Measurements from ENCODE around the gene C16orf89. TPM values are rescaled to one million over a fixed set of nuclear protein-coding genes. Genes with fewer than 3 reads are reported as not detected.

C16orf89 gene
- total RNA-seq, 4 donors from 2014 or later, result 6.3 to 39.0 (median 17.8) TPM

DNA sequence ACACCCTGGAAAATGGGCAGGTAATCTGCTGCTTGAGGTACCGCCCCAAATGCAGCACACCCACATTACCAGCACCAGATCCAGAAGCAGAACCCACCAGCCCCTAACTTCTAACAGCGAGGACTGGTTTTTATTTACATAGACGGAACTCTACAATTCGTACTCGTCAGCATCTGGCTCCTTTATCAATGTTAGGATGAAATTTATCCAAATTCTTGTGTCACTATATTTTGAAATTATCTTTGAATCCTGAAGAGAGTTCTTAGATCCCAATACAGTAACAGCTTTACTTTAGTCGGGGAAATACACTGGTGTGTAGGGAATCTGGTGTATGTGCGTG lies 5.6 kb upstream of the C16orf89 start:
- no peak for TF ChIP-seq POLR2A (IDR thresholded peaks at IDR 0.05)
- TF ChIP-seq, protein P1, sequence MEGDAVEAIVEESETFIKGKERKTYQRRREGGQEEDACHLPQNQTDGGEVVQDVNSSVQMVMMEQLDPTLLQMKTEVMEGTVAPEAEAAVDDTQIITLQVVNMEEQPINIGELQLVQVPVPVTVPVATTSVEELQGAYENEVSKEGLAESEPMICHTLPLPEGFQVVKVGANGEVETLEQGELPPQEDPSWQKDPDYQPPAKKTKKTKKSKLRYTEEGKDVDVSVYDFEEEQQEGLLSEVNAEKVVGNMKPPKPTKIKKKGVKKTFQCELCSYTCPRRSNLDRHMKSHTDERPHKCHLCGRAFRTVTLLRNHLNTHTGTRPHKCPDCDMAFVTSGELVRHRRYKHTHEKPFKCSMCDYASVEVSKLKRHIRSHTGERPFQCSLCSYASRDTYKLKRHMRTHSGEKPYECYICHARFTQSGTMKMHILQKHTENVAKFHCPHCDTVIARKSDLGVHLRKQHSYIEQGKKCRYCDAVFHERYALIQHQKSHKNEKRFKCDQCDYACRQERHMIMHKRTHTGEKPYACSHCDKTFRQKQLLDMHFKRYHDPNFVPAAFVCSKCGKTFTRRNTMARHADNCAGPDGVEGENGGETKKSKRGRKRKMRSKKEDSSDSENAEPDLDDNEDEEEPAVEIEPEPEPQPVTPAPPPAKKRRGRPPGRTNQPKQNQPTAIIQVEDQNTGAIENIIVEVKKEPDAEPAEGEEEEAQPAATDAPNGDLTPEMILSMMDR (IDR thresholded peaks at IDR 0.05), result no peak
- no peak for TF ChIP-seq EP300 (IDR thresholded peaks at IDR 0.05)
- Histone ChIP-seq H3K27ac (peak overlapping the region; percentile 62 to 89 (median 78)), H3K9me3 (no peaks in the 10 kb centered on the region), H3K4me3 (peak overlapping the region; percentile 63 to 86 (median 70)), H3K4me1 (peaks cover 0 to 24% (median 4%) of the 10 kb centered on the region in 4 donors), H3K36me3 (peaks cover 0 to 28% (median 13%) of the 10 kb centered on the region in 3 donors), H3K27me3 (no peaks in the 10 kb centered on the region)
- 63 to 64% methylated on average over 7 of the region's 7 CpGs for WGBS, 2 donors
- DNase-seq (ENCODE audit: low spot score in 2 of 2), result no peak

DNA sequence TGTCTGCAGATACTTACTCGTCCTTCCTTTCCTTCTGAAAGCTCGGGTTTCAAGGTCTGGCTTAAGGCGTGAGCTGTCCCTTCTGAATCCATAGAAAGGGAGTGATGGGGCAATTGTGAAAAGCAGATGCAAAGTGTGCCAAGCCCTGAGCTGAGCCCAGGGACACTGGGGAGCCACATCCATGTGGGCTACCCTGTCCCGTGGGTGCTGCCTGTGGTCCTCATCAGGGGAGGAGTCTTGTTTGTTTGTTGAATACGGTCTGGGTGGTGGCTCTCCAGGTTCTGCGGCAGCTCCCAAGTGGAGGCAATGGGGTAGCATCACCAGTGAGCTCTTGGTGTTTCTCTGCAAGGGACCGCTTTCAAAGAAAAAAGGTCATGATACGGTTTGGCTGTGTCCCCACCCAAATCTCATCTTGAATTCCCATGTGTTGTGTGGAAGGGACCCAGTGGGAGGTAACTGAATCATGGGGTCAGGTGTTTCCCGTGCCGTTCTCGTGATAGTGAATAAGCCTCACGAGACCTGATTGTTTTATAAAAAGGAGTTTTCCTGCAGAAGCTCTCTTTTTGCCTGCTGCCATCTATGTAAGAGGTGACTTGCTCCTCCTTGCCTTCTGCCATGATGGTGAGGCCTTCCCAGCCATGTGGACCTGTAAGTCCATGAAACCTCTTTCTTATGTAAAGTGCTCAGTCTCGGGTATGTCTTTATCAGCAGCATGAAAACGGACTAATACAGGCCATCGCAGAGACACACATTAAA lies 4.9 kb upstream of the C16orf89 start:
- Histone ChIP-seq H3K36me3 (peaks cover 0 to 21% (median 7%) of the 10 kb centered on the region in 3 donors), H3K27ac (peak overlapping the region in 3 of 4 donors; percentile 68 to 89 (median 89)), H3K9me3 (no peaks in the 10 kb centered on the region), H3K4me1 (peaks cover 0 to 24% (median 4%) of the 10 kb centered on the region in 4 donors), H3K27me3 (no peaks in the 10 kb centered on the region), H3K4me3 (no peak overlapping the region)
- 86 to 88% methylated on average over 15 of the region's 15 CpGs for WGBS, 2 donors
- TF ChIP-seq, protein P1 (IDR thresholded peaks at IDR 0.05), result no peak
- TF ChIP-seq EP300 (IDR thresholded peaks at IDR 0.05) (no peak), POLR2A (IDR thresholded peaks at IDR 0.05) (no peak)
- DNase-seq (ENCODE audit: low spot score in 2 of 2), result no peak

DNA sequence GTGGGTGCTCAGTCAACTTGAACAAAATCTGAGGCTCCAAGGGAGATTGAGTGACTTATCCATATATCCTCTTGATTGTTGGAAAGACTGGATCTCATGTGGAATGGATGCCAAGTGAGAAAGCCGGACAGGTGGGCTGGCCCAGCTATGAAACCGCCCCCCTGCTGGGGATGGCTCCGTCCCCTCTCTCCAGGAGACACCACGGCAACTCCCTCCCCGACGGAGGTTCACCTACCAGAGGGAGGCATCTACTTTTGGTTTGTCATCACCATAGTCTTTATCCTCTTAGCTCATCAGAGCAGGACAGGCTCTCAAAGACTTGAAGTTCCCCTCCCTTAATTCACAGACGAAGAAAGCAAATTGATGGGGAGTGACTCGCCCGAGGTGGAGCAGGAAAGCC lies 4.1 kb upstream of the C16orf89 start:
- Histone ChIP-seq H3K4me1 (peaks cover 0 to 24% (median 4%) of the 10 kb centered on the region in 4 donors), H3K4me3 (no peak overlapping the region), H3K27ac (no peak overlapping the region), H3K36me3 (peaks cover 0 to 14% (median 0%) of the 10 kb centered on the region in 3 donors), H3K9me3 (no peaks in the 10 kb centered on the region), H3K27me3 (no peaks in the 10 kb centered on the region)
- no peak for DNase-seq (ENCODE audit: low spot score in 2 of 2)
- 88 to 91% methylated on average over 9 of the region's 9 CpGs for WGBS, 2 donors
- TF ChIP-seq EP300 (IDR thresholded peaks at IDR 0.05), result no peak
- TF ChIP-seq POLR2A (IDR thresholded peaks at IDR 0.05), result no peak
- TF ChIP-seq, protein P1 (IDR thresholded peaks at IDR 0.05), result no peak

DNA sequence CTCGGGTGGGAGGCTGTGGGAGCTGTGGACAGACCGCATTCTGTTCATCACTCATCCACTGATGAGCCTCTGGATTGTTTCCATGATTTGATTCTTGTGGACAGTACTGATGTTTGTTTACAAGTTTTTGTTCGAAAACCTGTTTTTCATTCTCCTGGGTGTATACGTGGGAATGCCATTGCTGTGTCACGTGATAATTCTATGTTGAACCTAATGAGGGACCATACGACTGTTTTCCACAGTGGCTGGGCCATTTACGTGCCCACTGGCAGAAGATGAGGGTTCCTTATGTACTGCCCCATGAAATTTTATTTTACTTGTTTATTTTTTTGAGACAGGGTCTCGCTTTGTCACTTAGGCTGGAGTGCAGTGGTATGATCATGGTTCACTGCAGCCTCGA lies 3.3 kb upstream of the C16orf89 start:
- DNase-seq (ENCODE audit: low spot score in 2 of 2), result no peak
- TF ChIP-seq, protein P1 (IDR thresholded peaks at IDR 0.05), result no peak
- TF ChIP-seq EP300 (IDR thresholded peaks at IDR 0.05), result no peak
- no peak for TF ChIP-seq POLR2A (IDR thresholded peaks at IDR 0.05)
- WGBS, 2 donors, result 88 to 90% methylated on average over 9 of the region's 9 CpGs
- no peak overlapping the region for H3K4me3 ChIP-seq
- H3K9me3 ChIP-seq, result no peaks in the 10 kb centered on the region
- H3K27me3 ChIP-seq, result no peaks in the 10 kb centered on the region
- H3K27ac ChIP-seq, result no peak overlapping the region
- peaks cover 0 to 24% (median 4%) of the 10 kb centered on the region in 4 donors for H3K4me1 ChIP-seq
- H3K36me3 ChIP-seq, result peaks cover 0 to 6% (median 0%) of the 10 kb centered on the region in 3 donors

DNA sequence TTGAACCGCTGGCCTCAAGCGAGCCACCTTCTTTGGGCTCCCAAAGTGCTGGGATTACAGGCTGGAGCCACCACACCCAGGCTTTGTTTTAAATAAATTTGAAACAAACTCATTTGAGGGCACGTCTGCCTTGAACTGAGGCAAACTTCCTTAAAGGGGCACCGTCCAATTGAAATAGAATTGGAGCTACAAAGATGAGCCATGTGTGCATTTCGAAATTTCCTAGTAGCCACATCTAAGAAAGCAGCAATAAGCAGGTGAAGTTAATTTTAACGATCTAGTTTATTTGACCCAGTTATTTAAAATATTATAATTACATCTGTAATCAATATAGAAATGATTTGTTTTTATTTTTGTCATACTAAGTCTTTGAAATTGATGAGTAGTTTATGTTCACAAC lies 755 bp upstream of the C16orf89 start:
- Histone ChIP-seq H3K4me3 (no peak overlapping the region), H3K9me3 (no peaks in the 10 kb centered on the region), H3K27me3 (no peaks in the 10 kb centered on the region), H3K4me1 (peaks cover 0 to 7% (median 0%) of the 10 kb centered on the region in 4 donors), H3K27ac (peak overlapping the region in 1 of 4 donors; percentile 77), H3K36me3 (no peaks in the 10 kb centered on the region)
- 70 to 77% methylated on average over 6 of the region's 6 CpGs for WGBS, 2 donors
- DNase-seq (ENCODE audit: low spot score in 2 of 2), result no peak
- TF ChIP-seq, protein P1 (IDR thresholded peaks at IDR 0.05), result no peak
- TF ChIP-seq EP300 (IDR thresholded peaks at IDR 0.05) (no peak), POLR2A (IDR thresholded peaks at IDR 0.05) (no peak)
